HEK293T (cell line): ENCODE measurements around the gene COLEC11.

ENCODE experiments used
- CTCF ChIA-PET: fragments of 350-600 bp; formaldehyde crosslinking; extraction: SDS; loops from one replicate; lab custom pipeline; 2021; ENCODE audit warnings: antibody characterized with exemption, inconsistent platforms; lab: Yijun Ruan, JAX
- POLR2A ChIA-PET: fragments of 350-600 bp; formaldehyde crosslinking; extraction: SDS; loops from one replicate; lab custom pipeline; 2020; ENCODE audit warnings: antibody characterized with exemption, inconsistent platforms; lab: Yijun Ruan, JAX
- DNase-seq: peaks from one replicate; pipeline ENCODE4 v3.0.0; 2012; ENCODE audit warnings: mixed read lengths; ENCODE audit errors: extremely low spot score
- ARNT ChIP-seq: fragments of 450-650 bp; IDR thresholded peaks from 2 replicates; pipeline ENCODE4 v1.6.1; 2017; ENCODE audit warnings: mild to moderate bottlenecking
- BHLHE40 ChIP-seq: fragments of 450-650 bp; IDR thresholded peaks from 2 replicates; pipeline ENCODE4 v1.6.1; 2016; ENCODE audit warnings: mild to moderate bottlenecking, moderate library complexity, borderline replicate concordance
- CTBP1 ChIP-seq: fragments of 450-650 bp; IDR thresholded peaks from 2 replicates; pipeline ENCODE4 v1.6.1; 2016; ENCODE audit warnings: borderline replicate concordance
- ELF4 ChIP-seq: fragments of 450-650 bp; IDR thresholded peaks from 2 replicates; pipeline ENCODE4 v1.6.1; 2017; ENCODE audit warnings: antibody characterized with exemption
- FOXA1 ChIP-seq: fragments of 450-650 bp; IDR thresholded peaks from 2 replicates; pipeline ENCODE4 v1.6.1; 2016; ENCODE audit warnings: mild to moderate bottlenecking
- FOXK2 ChIP-seq: fragments of 450-650 bp; IDR thresholded peaks from 2 replicates; pipeline ENCODE4 v1.6.1; 2016; ENCODE audit warnings: mild to moderate bottlenecking
- FOXM1 ChIP-seq: fragments of 450-650 bp; IDR thresholded peaks from 2 replicates; pipeline ENCODE4 v1.6.1; 2017; ENCODE audit warnings: mild to moderate bottlenecking, borderline replicate concordance
- HDGF ChIP-seq: fragments of 450-650 bp; IDR thresholded peaks from 2 replicates; pipeline ENCODE4 v1.6.1; 2017; ENCODE audit warnings: antibody characterized with exemption, borderline replicate concordance
- L3MBTL2 ChIP-seq: fragments of 450-650 bp; conservative IDR thresholded peaks from 2 replicates; pipeline ENCODE4 v1.6.1; 2016; ENCODE audit warnings: mild to moderate bottlenecking
- LEF1 ChIP-seq: fragments of 450-650 bp; IDR thresholded peaks from 2 replicates; pipeline ENCODE4 v1.6.1; 2017; ENCODE audit warnings: mild to moderate bottlenecking, borderline replicate concordance
- NFRKB ChIP-seq: fragments of 450-650 bp; IDR thresholded peaks from 2 replicates; pipeline ENCODE4 v1.6.1; 2016; ENCODE audit warnings: mild to moderate bottlenecking, moderate library complexity
- SP1 ChIP-seq: fragments of 450-650 bp; IDR thresholded peaks from 2 replicates; pipeline ENCODE4 v1.6.1; 2017
- SUZ12 ChIP-seq: fragments of 450-650 bp; IDR thresholded peaks from 2 replicates; pipeline ENCODE4 v1.6.1; 2016; ENCODE audit warnings: mild to moderate bottlenecking
- TARDBP ChIP-seq: fragments of 450-650 bp; IDR thresholded peaks from 2 replicates; pipeline ENCODE4 v1.6.1; 2016
- ZNF384 ChIP-seq: fragments of 450-650 bp; IDR thresholded peaks from 2 replicates; pipeline ENCODE4 v1.6.1; 2016
- TF ChIP-seq, protein P1 (sequence below): fragments of 450-650 bp; IDR thresholded peaks from 2 replicates; pipeline ENCODE4 v1.6.1; 2016

COLEC11 gene

DNA sequence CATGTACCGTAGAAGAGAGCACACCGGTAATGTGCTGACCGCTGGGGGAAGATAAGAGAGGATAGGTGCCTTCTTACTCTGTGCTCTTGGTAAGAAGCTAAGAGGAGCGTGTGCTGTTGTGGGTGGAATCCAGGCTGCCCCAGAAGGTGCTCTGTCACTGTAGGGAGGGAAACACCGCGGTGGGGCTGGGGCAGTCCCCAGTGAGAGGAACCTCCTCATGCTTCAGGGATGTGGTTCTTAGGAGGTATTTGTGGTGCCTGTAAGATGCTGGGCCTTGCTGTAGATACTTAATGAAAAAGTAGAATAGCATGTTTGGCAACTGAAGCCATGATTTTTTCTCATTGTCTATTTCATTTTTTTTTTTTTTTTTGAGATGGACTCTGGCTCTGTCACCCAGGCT, 1.1 kb downstream of the COLEC11 start:
- DNase-seq: no peak
- TF ChIP-seq L3MBTL2 (no peak), SP1 (no peak), FOXA1 (no peak), CTBP1 (no peak), ELF4 (no peak), HDGF (no peak), FOXK2 (no peak), BHLHE40 (no peak), ZNF384 (no peak), SUZ12 (no peak), ARNT (no peak), TARDBP (no peak), FOXM1 (no peak)
- ChIA-PET POLR2A (no interaction called here), CTCF (no interaction called here)

DNA sequence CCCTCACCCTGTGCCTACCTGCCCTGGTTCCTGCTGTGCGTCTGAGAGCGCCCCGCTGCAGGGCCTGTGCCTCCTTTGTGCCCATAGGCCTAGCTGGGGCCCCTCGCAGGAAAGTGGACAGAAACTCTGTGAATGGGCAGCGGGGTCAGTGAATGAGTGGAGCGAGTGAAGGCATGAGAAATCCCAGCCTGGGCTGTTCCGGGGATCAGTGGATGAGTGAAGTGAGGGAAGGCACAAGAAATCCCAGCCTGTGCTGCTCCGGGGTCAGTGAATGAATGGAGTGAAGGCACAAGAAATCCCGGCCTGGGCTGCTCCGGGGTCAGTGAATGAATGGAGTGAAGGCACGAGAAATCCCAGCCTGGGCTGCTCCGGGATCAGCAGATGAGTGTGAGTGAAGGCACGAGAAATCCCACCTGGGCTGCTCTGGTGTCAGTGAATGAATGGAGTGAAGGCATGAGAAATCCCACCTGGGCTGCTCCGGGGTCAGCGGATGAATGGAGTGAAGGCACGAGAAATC, 2.0 kb downstream of the COLEC11 start:
- ChIA-PET CTCF (no interaction called here), POLR2A (no interaction called here)
- no peak for DNase-seq
- TF ChIP-seq, protein P1, sequence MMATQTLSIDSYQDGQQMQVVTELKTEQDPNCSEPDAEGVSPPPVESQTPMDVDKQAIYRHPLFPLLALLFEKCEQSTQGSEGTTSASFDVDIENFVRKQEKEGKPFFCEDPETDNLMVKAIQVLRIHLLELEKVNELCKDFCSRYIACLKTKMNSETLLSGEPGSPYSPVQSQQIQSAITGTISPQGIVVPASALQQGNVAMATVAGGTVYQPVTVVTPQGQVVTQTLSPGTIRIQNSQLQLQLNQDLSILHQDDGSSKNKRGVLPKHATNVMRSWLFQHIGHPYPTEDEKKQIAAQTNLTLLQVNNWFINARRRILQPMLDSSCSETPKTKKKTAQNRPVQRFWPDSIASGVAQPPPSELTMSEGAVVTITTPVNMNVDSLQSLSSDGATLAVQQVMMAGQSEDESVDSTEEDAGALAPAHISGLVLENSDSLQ: no peak

DNA sequence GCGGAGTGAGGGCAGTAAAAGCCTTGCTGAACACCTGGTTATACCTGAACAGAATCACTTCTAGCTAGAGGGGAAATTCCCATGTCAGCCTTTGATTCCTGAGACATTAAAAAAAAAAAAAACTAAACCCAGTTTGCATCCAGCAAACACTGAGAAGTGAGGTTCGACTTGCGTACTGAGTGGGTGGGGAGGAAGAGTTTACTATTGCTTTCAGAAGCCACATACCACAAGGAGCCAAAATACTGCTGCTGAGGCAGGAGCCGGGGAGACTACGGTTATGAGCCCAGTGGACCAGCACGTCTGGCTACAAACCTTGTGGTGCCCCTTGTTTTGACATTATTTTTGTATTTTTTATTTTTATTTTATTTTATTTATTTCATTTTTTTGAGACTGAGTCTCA, 2.7 kb downstream of the COLEC11 start:
- DNase-seq: no peak
- POLR2A ChIA-PET: no interaction called here
- TF ChIP-seq CTBP1 (no peak), TARDBP (no peak), ARNT (no peak), BHLHE40 (no peak), SP1 (no peak), ELF4 (no peak)
- TF ChIP-seq, protein P1: no peak
- CTCF ChIA-PET: no interaction called here

DNA sequence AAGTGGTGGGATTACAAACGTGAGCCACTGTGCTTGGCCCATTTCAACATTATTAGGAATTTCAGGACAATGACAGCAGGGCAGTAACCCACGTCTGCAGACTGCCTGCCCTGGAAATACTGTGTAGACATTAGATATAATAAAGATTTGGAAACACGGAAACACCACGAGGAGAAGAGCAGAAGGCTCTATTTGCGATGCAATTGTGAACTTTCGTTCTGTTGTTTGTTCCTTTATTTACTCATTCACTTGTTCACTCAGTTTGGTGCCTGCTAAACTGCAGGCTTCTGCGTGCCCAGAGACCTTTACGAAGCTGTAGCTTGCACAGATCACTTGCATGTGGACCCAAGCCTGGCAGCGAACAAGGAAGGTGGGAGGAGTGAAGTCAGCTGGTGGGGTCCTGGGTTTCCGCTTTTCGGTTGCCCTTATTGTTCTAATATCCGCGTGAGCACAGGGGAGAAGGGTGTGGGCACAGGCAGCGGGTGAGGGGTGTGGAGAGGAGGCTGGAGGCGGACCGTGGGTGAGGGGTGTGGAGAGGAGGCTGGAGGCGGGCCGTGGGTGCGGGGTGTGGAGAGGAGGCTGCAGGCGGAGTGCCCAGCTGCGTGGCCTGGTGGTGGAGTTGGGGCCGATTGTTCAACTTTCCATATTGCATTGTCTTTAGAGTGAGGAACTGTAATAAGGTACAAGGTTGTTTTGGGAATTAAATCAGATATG, 3.4 kb downstream of the COLEC11 start:
- ChIA-PET CTCF (no interaction called here), POLR2A (no interaction called here)
- no peak for DNase-seq
- no peak for TF ChIP-seq FOXA1
- no peak for TF ChIP-seq BHLHE40

DNA sequence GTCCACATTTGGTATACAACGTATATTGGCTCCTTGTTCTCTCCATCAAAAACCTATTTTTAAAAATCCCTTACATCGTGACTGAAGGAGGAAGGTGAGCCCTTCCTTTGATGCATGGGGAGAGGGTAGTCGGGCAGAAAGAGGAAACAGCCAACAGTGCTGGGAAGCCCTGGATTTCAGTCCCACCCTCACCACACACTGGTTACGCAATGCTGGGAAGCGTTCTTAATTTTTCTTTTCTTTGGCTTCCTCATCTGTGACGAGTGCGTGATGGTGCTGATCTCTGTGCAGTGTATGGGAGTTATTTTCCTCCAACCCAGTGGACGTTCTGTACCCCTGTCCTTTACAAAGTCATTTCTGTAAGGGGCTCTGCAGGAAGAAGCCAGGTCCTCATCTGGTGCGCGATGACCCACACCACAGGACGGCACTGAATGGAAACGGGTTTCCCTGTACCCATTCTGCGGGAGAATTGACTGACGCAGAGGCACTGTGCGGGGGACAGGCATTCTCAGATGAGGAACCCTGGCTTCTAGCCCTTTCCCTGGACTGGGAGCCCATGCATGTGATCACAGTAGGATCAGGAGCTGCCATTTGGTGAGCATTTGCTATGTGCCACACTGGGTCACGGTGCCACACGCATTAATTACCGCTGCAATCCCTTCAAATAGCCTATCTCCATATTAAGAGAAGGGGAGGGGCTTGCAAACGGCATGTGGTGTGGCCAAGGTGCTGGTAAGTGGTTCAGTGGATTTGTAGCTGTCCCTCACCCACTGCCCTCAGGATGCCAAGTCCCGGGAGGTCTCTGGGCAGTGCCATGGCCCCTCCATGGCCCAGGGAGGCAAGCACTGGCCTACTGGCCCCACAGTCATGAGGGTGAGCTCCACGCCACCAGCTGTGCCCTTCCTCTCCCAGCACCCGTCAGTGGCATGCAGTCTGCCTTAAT, 4.3 kb downstream of the COLEC11 start:
- DNase-seq: no peak
- ChIA-PET POLR2A (no interaction called here), CTCF (no interaction called here)
- TF ChIP-seq BHLHE40: no peak
- TF ChIP-seq ARNT: no peak
- no peak for TF ChIP-seq CTBP1
- TF ChIP-seq LEF1: no peak

DNA sequence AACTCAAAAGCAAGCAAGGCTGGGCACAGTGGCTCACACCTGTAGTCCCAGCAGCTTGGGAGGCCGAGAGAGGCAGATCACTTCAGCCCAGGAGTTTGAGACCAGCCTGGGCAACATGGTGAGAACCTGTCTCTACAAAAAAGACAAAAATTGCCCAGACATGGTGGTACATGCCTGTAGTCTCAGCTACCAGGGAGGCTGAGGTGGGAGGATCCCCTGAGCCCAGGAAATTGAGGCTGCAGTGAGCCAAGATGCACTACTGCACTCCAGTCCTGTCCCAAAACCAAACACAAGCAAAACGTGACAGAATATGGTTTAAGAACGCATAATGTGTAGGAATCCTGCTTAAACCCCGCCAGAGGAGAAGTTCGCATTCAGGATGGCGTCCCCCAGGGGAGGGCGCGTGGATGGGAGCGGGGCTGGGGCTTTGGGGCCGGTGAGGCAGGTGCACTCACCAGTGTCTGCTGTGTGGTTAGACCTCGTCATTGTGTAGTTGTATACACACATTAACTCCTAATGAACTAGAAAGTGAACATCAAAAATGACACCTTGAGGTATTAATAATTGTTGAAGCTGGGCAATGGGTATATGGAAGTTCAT, 5.4 kb downstream of the COLEC11 start:
- ChIA-PET CTCF (no interaction called here), POLR2A (no interaction called here)
- TF ChIP-seq FOXK2 (no peak), TARDBP (no peak), SUZ12 (no peak), LEF1 (no peak), ELF4 (no peak), NFRKB (no peak), FOXA1 (no peak), CTBP1 (no peak), ARNT (no peak), L3MBTL2 (no peak), BHLHE40 (no peak), FOXM1 (no peak), HDGF (no peak), SP1 (no peak), ZNF384 (no peak)
- TF ChIP-seq, protein P1: no peak
- no peak for DNase-seq
